Activated CD4-positive, alpha-beta memory T cell treated with anti-CD3 and anti-CD28 coated beads, Interleukin-2, amount 10 ng/mL, durations not matched to agents 7 days and 5 days (primary cell): ENCODE measurements around the gene NOSIP. TPM values are rescaled to one million over a fixed set of nuclear protein-coding genes. Genes with fewer than 3 reads are reported as not detected.

Source experiments
- CTCF ChIA-PET: fragments of 350-600 bp; sonication (Branson Sonifier 250); formaldehyde crosslinking; loops from one replicate; lab custom pipeline; 2021; ENCODE audit warnings: antibody characterized with exemption, inconsistent platforms; lab: Charles Lee
- POLR2A ChIA-PET: fragments of 350-600 bp; sonication (Branson Sonifier 250); formaldehyde crosslinking; loops from one replicate; lab custom pipeline; 2021; ENCODE audit warnings: antibody characterized with exemption; lab: Charles Lee
- DNase-seq: peaks from one replicate; pipeline ENCODE4 v3.0.0-alpha.2; 2020
- H3K27ac Mint-ChIP-seq: one replicate; pipeline ENCODE4 v1.8.0; 2021; ENCODE audit warnings: mild to moderate bottlenecking, mixed read lengths
- H3K27me3 Mint-ChIP-seq: one replicate; pipeline ENCODE4 v1.8.0; 2021; ENCODE audit warnings: mixed read lengths
- H3K36me3 Mint-ChIP-seq: one replicate; pipeline ENCODE4 v1.8.0; 2021; ENCODE audit warnings: low read depth, mixed read lengths
- H3K4me1 Mint-ChIP-seq: one replicate; pipeline ENCODE4 v1.8.0; 2021; ENCODE audit warnings: mixed read lengths
- H3K4me3 Mint-ChIP-seq: one replicate; pipeline ENCODE4 v1.8.0; 2021; ENCODE audit warnings: mild to moderate bottlenecking, mixed read lengths
- H3K9me3 Mint-ChIP-seq: one replicate; pipeline ENCODE4 v1.8.0; 2021; ENCODE audit warnings: mixed read lengths
- total RNA-seq, 2 experiments: library from RNA; stranded (reverse); gene quantifications; one replicate each; pipeline ENCODE4 v1.2.3, GENCODE V29; 2021

The NOSIP gene
- total RNA-seq, 2 experiments from 2014 or later = 162 to 163 TPM

GRCh38 chr19:49553451-49554271 lies 26.7 kb downstream of the NOSIP start:
- Mint-ChIP-seq H3K9me3 (no peaks in the 10 kb centered on the region), H3K27me3 (no peaks in the 10 kb centered on the region)

GRCh38 chr19:49552749-49553148 lies 27.6 kb downstream of the NOSIP start:
- Mint-ChIP-seq H3K27me3 (no peaks in the 10 kb centered on the region), H3K9me3 (no peaks in the 10 kb centered on the region), H3K4me1 (peaks cover 77% of the 10 kb centered on the region), H3K36me3 (peaks cover 39% of the 10 kb centered on the region), H3K27ac (peak overlapping the region; percentile 91), H3K4me3 (peak overlapping the region; percentile 41)
- peak; percentile 47 for DNase-seq
- ChIA-PET CTCF (interaction anchor here (0.5 to 10.7 kb wide), 5 partner anchors 15 to 119 kb away, joined by 3 to 297 read pairs (median 3); no protein-coding TSS in a partner anchor), POLR2A (interaction anchor here (0.7 to 5.6 kb wide), 11 partner anchors 9 to 65 kb away, joined by 3 to 41 read pairs (median 5); partner anchors contain the start of gene RPL13A)

More at GRCh38 chr19:49553451-49554271, 26.7 kb downstream of the NOSIP start:
- Mint-ChIP-seq H3K36me3 (peaks cover 43% of the 10 kb centered on the region), H3K4me3 (peak overlapping the region; percentile 31), H3K4me1 (peaks cover 78% of the 10 kb centered on the region), H3K27ac (peak overlapping the region; percentile 91)
- POLR2A ChIA-PET = interaction anchor here (1.0 to 5.6 kb wide), 13 partner anchors 8 to 90 kb away, joined by 3 to 41 read pairs (median 4); no protein-coding TSS in a partner anchor
- CTCF ChIA-PET = interaction anchor here (0.5 to 10.7 kb wide), 3 partner anchors 14 to 51 kb away, joined by 3 to 297 read pairs (median 17); no protein-coding TSS in a partner anchor
- peak; percentile 68 for DNase-seq

- H3K9me3 Mint-ChIP-seq = no peaks in the 10 kb centered on the region
- H3K27me3 Mint-ChIP-seq = no peaks in the 10 kb centered on the region
- H3K4me1 Mint-ChIP-seq = peaks cover 79% of the 10 kb centered on the region
- ChIA-PET POLR2A (interaction anchor here (0.7 to 5.6 kb wide), 7 partner anchors 10 to 64 kb away, joined by 3 to 41 read pairs (median 5); partner anchors contain the start of gene RPL13A), CTCF (interaction anchor here (0.6 to 10.7 kb wide), 7 partner anchors 16 to 710 kb away, joined by 3 to 297 read pairs (median 4); partner anchors contain the start of genes NOSIP and PRRG2)
- no peak overlapping the region for H3K4me3 Mint-ChIP-seq
- H3K36me3 Mint-ChIP-seq = peaks cover 30% of the 10 kb centered on the region
- peak overlapping the region; percentile 35 for H3K27ac Mint-ChIP-seq
- DNase-seq = no peak
Observed at GRCh38 chr19:49551531-49551930, 28.8 kb downstream of the NOSIP start.

- Mint-ChIP-seq H3K4me1 (peaks cover 61% of the 10 kb centered on the region), H3K36me3 (peaks cover 13% of the 10 kb centered on the region), H3K27me3 (peaks cover 5% of the 10 kb centered on the region), H3K9me3 (no peaks in the 10 kb centered on the region), H3K4me3 (no peak overlapping the region), H3K27ac (peak overlapping the region; percentile 62)
- ChIA-PET POLR2A (interaction anchor here (0.6 to 3.9 kb wide), 13 partner anchors 10 to 93 kb away, joined by 3 to 43 read pairs (median 4); partner anchors contain the start of genes NOSIP, RCN3, RPS11 and RRAS), CTCF (interaction anchor here (0.6 to 10.7 kb wide), 12 partner anchors 10 to 132 kb away, joined by 3 to 297 read pairs (median 4); partner anchors contain the start of genes NOSIP and RPS11)
- DNase-seq = no peak
Observed at GRCh38 chr19:49549045-49549444, 31.3 kb downstream of the NOSIP start.

GRCh38 chr19:49546825-49547565 lies 33.4 kb downstream of the NOSIP start:
- no peaks in the 10 kb centered on the region for H3K9me3 Mint-ChIP-seq
- CTCF ChIA-PET = interaction anchor here (0.6 to 10.7 kb wide), 26 partner anchors 9 to 171 kb away, joined by 3 to 297 read pairs (median 7); partner anchors contain the start of genes FCGRT, FLT3LG, NOSIP and PRMT1
- peak; percentile 69 for DNase-seq
- H3K4me1 Mint-ChIP-seq = peaks cover 45% of the 10 kb centered on the region
- peaks cover 3% of the 10 kb centered on the region for H3K36me3 Mint-ChIP-seq
- peaks cover 6% of the 10 kb centered on the region for H3K27me3 Mint-ChIP-seq
- peak overlapping the region; percentile 58 for H3K27ac Mint-ChIP-seq
- H3K4me3 Mint-ChIP-seq = peak overlapping the region; percentile 56
- POLR2A ChIA-PET = interaction anchor here (0.8 to 3.9 kb wide), 15 partner anchors 12 to 132 kb away, joined by 3 to 43 read pairs (median 5); partner anchors contain the start of genes ALDH16A1, FLT3LG, NOSIP and RPL13A

- ChIA-PET CTCF (interaction anchor here (0.9 to 2.0 kb wide), 3 partner anchors 10 to 37 kb away, joined by 3 to 5 read pairs (median 4); no protein-coding TSS in a partner anchor), POLR2A (interaction anchor here (0.8 kb wide), 1 partner anchor 8 kb away, joined by 3 read pairs; no protein-coding TSS in a partner anchor)
- Mint-ChIP-seq H3K9me3 (no peaks in the 10 kb centered on the region), H3K4me3 (no peak overlapping the region), H3K27me3 (peaks cover 6% of the 10 kb centered on the region), H3K27ac (no peak overlapping the region), H3K36me3 (no peaks in the 10 kb centered on the region), H3K4me1 (peaks cover 31% of the 10 kb centered on the region)
- DNase-seq = no peak
Observed at GRCh38 chr19:49544154-49544553, 36.2 kb downstream of the NOSIP start.

GRCh38 chr19:49543032-49543431 lies 37.3 kb downstream of the NOSIP start:
- Mint-ChIP-seq H3K27ac (no peak overlapping the region), H3K36me3 (no peaks in the 10 kb centered on the region), H3K27me3 (peaks cover 6% of the 10 kb centered on the region), H3K4me1 (peaks cover 20% of the 10 kb centered on the region), H3K4me3 (no peak overlapping the region), H3K9me3 (no peaks in the 10 kb centered on the region)
- POLR2A ChIA-PET = no interaction called here
- no peak for DNase-seq
- CTCF ChIA-PET = interaction anchor here (2.0 kb wide), 1 partner anchor 9 kb away, joined by 4 read pairs; no protein-coding TSS in a partner anchor

GRCh38 chr19:49542446-49542845 lies 37.9 kb downstream of the NOSIP start:
- no peak overlapping the region for H3K27ac Mint-ChIP-seq
- POLR2A ChIA-PET = no interaction called here
- H3K27me3 Mint-ChIP-seq = peaks cover 6% of the 10 kb centered on the region
- no peaks in the 10 kb centered on the region for H3K9me3 Mint-ChIP-seq
- H3K4me3 Mint-ChIP-seq = no peak overlapping the region
- no peaks in the 10 kb centered on the region for H3K36me3 Mint-ChIP-seq
- no peak for DNase-seq
- CTCF ChIA-PET = no interaction called here
- H3K4me1 Mint-ChIP-seq = peaks cover 18% of the 10 kb centered on the region

GRCh38 chr19:49541914-49542313 lies 38.4 kb downstream of the NOSIP start:
- H3K27me3 Mint-ChIP-seq = peaks cover 6% of the 10 kb centered on the region
- POLR2A ChIA-PET = no interaction called here
- H3K4me1 Mint-ChIP-seq = peaks cover 13% of the 10 kb centered on the region
- H3K36me3 Mint-ChIP-seq = no peaks in the 10 kb centered on the region
- CTCF ChIA-PET = no interaction called here
- no peak overlapping the region for H3K27ac Mint-ChIP-seq
- no peaks in the 10 kb centered on the region for H3K9me3 Mint-ChIP-seq
- DNase-seq = no peak
- H3K4me3 Mint-ChIP-seq = no peak overlapping the region

GRCh38 chr19:49539192-49539952 lies 41.0 kb downstream of the NOSIP start:
- H3K4me3 Mint-ChIP-seq = no peak overlapping the region
- POLR2A ChIA-PET = interaction anchor here (1.2 to 1.5 kb wide), 2 partner anchors 12 to 30 kb away, joined by 3 read pairs; partner anchors contain the start of gene RCN3

GRCh38 chr19:49538643-49539042 lies 41.7 kb downstream of the NOSIP start:
- Mint-ChIP-seq H3K4me3 (no peak overlapping the region), H3K27me3 (no peaks in the 10 kb centered on the region), H3K27ac (no peak overlapping the region), H3K9me3 (no peaks in the 10 kb centered on the region), H3K36me3 (no peaks in the 10 kb centered on the region), H3K4me1 (peaks cover 20% of the 10 kb centered on the region)
- CTCF ChIA-PET = interaction anchor here (0.6 to 1.3 kb wide), 3 partner anchors 8 to 147 kb away, joined by 4 to 5 read pairs (median 4); partner anchors contain the start of gene RCN3
- POLR2A ChIA-PET = interaction anchor here (1.2 kb wide), 1 partner anchor 11 kb away, joined by 3 read pairs; the partner anchor contains the start of gene RCN3
- DNase-seq = no peak

More at GRCh38 chr19:49539192-49539952, 41.0 kb downstream of the NOSIP start:
- CTCF ChIA-PET = interaction anchor here (0.7 to 1.1 kb wide), 2 partner anchors 19 to 148 kb away, joined by 4 to 5 read pairs; no protein-coding TSS in a partner anchor
- Mint-ChIP-seq H3K36me3 (no peaks in the 10 kb centered on the region), H3K27ac (no peak overlapping the region), H3K27me3 (peaks cover 4% of the 10 kb centered on the region), H3K9me3 (no peaks in the 10 kb centered on the region), H3K4me1 (peaks cover 21% of the 10 kb centered on the region)
- DNase-seq = no peak
